RCC 7860 (cell line): ENCODE results near the gene EFTUD2.

Source experiments
- DNase-seq: peaks from one replicate; pipeline ENCODE4 v3.0.0-alpha.2; 2015; ENCODE audit warnings: low spot score
- FAIRE-seq: peaks from 2 replicates; lab custom pipeline; 2012; peaks lifted over from hg19 to GRCh38; lab: Jason Lieb, UNC

Gene EFTUD2

GRCh38 chr17:44889003-44889402 is 10.2 kb downstream of the EFTUD2 start:
- DNase-seq (no peak), FAIRE-seq (no peak)

GRCh38 chr17:44887971-44888954 is 11.0 kb downstream of the EFTUD2 start:
- DNase-seq: no peak
- FAIRE-seq: no peak

- DNase-seq (no peak), FAIRE-seq (no peak)
Measured at GRCh38 chr17:44887016-44887415, 12.2 kb downstream of the EFTUD2 start.

GRCh38 chr17:44884941-44885340 is 14.3 kb downstream of the EFTUD2 start:
- no peak for DNase-seq
- no peak for FAIRE-seq

- FAIRE-seq (no peak), DNase-seq (no peak)
Measured at GRCh38 chr17:44881145-44881544, 18.1 kb downstream of the EFTUD2 start.

- no peak for DNase-seq
Measured at GRCh38 chr17:44880062-44880461, 19.2 kb downstream of the EFTUD2 start.

GRCh38 chr17:44879376-44879775 is 19.9 kb downstream of the EFTUD2 start:
- DNase-seq (no peak), FAIRE-seq (no peak)

More at GRCh38 chr17:44880062-44880461, 19.2 kb downstream of the EFTUD2 start:
- FAIRE-seq: no peak

- peak; percentile 49 for FAIRE-seq
Measured at GRCh38 chr17:44878627-44879221, 20.5 kb downstream of the EFTUD2 start.

GRCh38 chr17:44877121-44877520 is 22.1 kb downstream of the EFTUD2 start:
- FAIRE-seq: no peak

More at GRCh38 chr17:44878627-44879221, 20.5 kb downstream of the EFTUD2 start:
- peak; percentile 22 for DNase-seq

GRCh38 chr17:44875761-44876160 is 23.5 kb downstream of the EFTUD2 start:
- DNase-seq (no peak), FAIRE-seq (no peak)

More at GRCh38 chr17:44877121-44877520, 22.1 kb downstream of the EFTUD2 start:
- no peak for DNase-seq

- FAIRE-seq: no peak
- no peak for DNase-seq
Measured at GRCh38 chr17:44872131-44872768, 27.0 kb downstream of the EFTUD2 start.

- no peak for FAIRE-seq
- no peak for DNase-seq
Measured at GRCh38 chr17:44871556-44871955, 27.7 kb downstream of the EFTUD2 start.

- DNase-seq: no peak
- FAIRE-seq: no peak
Measured at GRCh38 chr17:44867841-44868240, 31.4 kb downstream of the EFTUD2 start.

GRCh38 chr17:44865931-44866330 is 33.3 kb downstream of the EFTUD2 start:
- FAIRE-seq: no peak

GRCh38 chr17:44865231-44865660 is 34.0 kb downstream of the EFTUD2 start:
- DNase-seq (peak; percentile 58), FAIRE-seq (no peak)

More at GRCh38 chr17:44865931-44866330, 33.3 kb downstream of the EFTUD2 start:
- DNase-seq: no peak

- DNase-seq (no peak), FAIRE-seq (no peak)
Measured at GRCh38 chr17:44864831-44865230, 34.4 kb downstream of the EFTUD2 start.

GRCh38 chr17:44863061-44863918 is 36.0 kb downstream of the EFTUD2 start:
- FAIRE-seq (no peak), DNase-seq (no peak)

GRCh38 chr17:44862278-44862914 is 36.8 kb downstream of the EFTUD2 start:
- FAIRE-seq (no peak), DNase-seq (no peak)

- FAIRE-seq: no peak
Measured at GRCh38 chr17:44859701-44860100, 39.5 kb downstream of the EFTUD2 start.

GRCh38 chr17:44854192-44854591 is 45.1 kb downstream of the EFTUD2 start:
- FAIRE-seq (no peak), DNase-seq (no peak)

More at GRCh38 chr17:44859701-44860100, 39.5 kb downstream of the EFTUD2 start:
- DNase-seq: no peak
